Skeletal muscle satellite cell (primary cell): Measurements from ENCODE around the gene PTGER3.
"Not testable (repeated sequence)": the region's sequence is repeated elsewhere in the genome, so short reads cannot be mapped to it uniquely, and the experiment has no call there.

Experiments used
- H3K27me3 ChIP-seq: 2 replicates; pipeline ENCODE4 v1.7.0; 2013; ENCODE audit warnings: low read length; ENCODE audit not compliant: control insufficient read depth, insufficient read depth
- H3K36me3 ChIP-seq: 2 replicates; pipeline ENCODE4 v1.7.0; 2013; ENCODE audit warnings: mild to moderate bottlenecking, control low read depth, low read length; ENCODE audit not compliant: insufficient read depth
- H3K4me1 ChIP-seq: 2 replicates; pipeline ENCODE4 v1.7.0; 2013; ENCODE audit warnings: low read length; ENCODE audit not compliant: control insufficient read depth, insufficient read depth
- H3K4me2 ChIP-seq: 2 replicates; pipeline ENCODE4 v1.7.0; 2013; ENCODE audit warnings: mild to moderate bottlenecking, low read length
- H3K4me3 ChIP-seq: 2 replicates; pipeline ENCODE4 v1.7.0; 2013; ENCODE audit warnings: low read length
- H3K9ac ChIP-seq: 2 replicates; pipeline ENCODE4 v1.7.0; 2013; ENCODE audit warnings: mild to moderate bottlenecking, low read depth, low read length, moderate library complexity
- H3K9me3 ChIP-seq: replicated peaks from 2 replicates; pipeline ENCODE4 v1.7.0; 2013; ENCODE audit warnings: mild to moderate bottlenecking, control low read depth, low read length
- small RNA-seq: library from RNA; depleted of rRNA; stranded (forward); fragments of <200 nt; gene quantifications from one replicate; pipeline ENCODE3, GENCODE V24; 2012

The PTGER3 gene

DNA sequence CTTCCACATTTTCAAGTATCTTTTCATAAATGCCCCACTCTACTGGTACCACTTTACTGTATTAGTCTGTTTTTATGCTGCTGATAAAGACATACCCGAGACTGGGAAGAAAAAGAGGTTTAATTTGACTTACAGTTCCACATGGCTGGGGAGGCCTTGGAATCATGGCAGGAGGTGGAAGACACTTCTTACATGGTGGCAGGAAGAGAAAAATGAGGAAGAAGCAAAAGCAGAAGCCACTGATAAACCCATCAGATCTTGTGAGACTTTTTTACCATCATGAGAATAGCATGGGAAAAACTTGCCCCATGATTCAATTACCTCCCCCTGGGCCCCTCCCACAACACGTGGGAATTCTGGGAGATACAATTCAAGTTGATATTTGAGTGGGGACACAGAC lies 107.2 kb downstream of the PTGER3 start:
- not testable (repeated sequence) for H3K4me1 ChIP-seq, H3K4me2 ChIP-seq, H3K9me3 ChIP-seq, H3K4me3 ChIP-seq, H3K9ac ChIP-seq, H3K27me3 ChIP-seq, H3K36me3 ChIP-seq

DNA sequence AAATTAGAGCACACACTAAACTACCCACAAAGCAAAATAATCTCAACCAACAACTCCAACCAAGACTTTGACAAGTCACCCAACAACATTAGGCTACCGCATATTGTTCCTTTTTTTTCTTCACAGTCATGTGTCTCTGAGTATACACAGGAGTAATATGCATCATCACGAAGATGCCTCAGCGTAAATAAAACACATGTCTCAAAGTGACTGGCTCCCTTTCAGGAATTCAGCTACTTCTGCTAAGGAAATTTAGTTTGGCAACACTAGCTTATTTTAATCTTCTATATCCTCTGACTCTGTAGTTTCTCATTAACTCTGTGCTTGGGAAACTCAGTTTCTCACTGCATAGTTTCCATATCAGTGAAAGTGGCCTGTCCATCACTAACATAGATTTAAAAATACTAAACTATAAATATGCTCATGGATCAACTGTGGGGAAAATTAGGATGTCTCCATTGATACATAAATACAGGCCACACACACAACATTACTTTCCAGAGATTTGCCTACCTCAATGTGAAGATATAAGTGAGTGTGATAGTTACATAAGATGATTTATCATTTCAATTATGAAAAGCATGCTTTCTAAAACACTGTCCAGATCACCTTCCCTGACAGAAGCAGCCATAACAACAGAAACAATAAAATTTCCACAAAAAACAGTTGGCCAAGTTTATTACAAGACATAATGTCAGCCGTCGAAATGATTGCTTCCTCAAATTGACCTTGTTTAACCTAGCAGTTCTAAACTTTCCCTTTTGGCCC lies 113.2 kb downstream of the PTGER3 start:
- Histone ChIP-seq H3K9me3 (no peaks in the 10 kb centered on the region), H3K9ac (no peak overlapping the region), H3K4me1 (no peaks in the 10 kb centered on the region), H3K27me3 (no peaks in the 10 kb centered on the region), H3K36me3 (no peaks in the 10 kb centered on the region), H3K4me2 (no peak overlapping the region), H3K4me3 (no peak overlapping the region)

DNA sequence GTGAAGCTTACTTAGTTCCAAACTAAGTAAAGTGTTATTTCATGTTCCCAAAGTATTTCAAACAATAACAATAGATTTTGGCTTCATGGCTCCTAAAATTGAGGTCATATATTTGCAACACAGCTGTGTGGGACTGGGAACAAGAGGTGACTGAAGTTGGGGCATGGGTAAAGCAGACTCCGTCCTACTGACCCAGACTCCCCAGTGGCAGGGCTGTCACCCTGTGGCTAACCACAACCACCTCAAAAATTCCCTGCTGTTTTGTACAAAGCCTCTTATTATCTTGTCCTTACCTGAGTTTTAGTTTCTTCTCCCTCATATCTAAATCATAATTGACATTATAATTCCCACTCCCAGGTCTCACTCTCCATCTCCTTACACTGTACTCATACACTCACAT lies 117.6 kb downstream of the PTGER3 start:
- Histone ChIP-seq H3K4me2 (no peak overlapping the region), H3K9ac (no peak overlapping the region), H3K27me3 (no peaks in the 10 kb centered on the region), H3K4me1 (no peaks in the 10 kb centered on the region), H3K9me3 (no peaks in the 10 kb centered on the region), H3K4me3 (no peak overlapping the region), H3K36me3 (no peaks in the 10 kb centered on the region)

DNA sequence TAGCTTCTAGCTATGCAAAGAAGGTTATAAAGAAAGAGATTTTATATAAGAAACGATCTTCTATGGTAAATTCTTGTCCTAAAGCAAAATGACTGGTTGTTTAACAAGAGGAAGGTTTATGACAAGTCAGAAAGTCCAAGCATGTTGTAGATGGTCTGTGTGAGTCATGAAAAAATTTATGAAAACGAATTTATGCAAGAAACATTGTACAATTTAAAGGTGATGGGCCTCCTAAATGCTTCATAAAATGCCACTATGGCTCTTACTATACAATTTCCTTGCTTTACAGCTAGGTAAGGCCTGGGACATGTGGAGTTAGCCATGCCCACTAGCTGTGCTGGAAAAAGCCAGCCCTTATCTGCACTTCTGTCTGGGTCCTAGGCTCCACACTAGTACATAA lies 125.4 kb downstream of the PTGER3 start:
- Histone ChIP-seq H3K9ac (no peak overlapping the region), H3K4me3 (no peak overlapping the region), H3K4me1 (no peaks in the 10 kb centered on the region), H3K9me3 (no peaks in the 10 kb centered on the region), H3K4me2 (no peak overlapping the region), H3K36me3 (no peaks in the 10 kb centered on the region), H3K27me3 (no peaks in the 10 kb centered on the region)

Small RNAs within 50 kb of the gene (small RNA-seq; reads per million reads assigned to genes)
- gene MIR186, result 35.2 reads per million, percentile 95 among the genes with 10 or more reads in this experiment
